ENCODE data around the gene CREB1.
A peak's percentile ranks its signal among the peaks of the same experiment; 100 is the strongest.

CREB1 gene

DNA sequence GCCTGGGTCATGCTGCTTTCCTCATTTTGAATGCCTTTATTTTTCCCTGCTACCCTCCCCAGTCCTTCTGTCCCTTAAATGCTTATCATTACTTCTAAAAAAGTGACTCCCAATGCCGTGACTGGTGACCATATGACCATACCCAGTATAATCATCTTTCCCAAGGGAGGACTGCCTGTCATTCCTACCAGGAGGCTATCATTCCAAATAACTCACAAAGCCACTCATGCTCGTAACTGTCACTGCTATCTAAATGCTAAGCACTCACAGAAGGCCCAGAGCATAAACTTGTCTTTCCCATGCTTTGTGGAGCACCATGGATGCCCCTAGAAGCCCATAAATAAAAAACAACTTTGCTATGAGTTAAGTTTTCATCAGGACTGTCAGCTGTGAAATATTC is 38.7 kb upstream of the CREB1 start (continued):
- TF ChIP-seq, protein P1, sequence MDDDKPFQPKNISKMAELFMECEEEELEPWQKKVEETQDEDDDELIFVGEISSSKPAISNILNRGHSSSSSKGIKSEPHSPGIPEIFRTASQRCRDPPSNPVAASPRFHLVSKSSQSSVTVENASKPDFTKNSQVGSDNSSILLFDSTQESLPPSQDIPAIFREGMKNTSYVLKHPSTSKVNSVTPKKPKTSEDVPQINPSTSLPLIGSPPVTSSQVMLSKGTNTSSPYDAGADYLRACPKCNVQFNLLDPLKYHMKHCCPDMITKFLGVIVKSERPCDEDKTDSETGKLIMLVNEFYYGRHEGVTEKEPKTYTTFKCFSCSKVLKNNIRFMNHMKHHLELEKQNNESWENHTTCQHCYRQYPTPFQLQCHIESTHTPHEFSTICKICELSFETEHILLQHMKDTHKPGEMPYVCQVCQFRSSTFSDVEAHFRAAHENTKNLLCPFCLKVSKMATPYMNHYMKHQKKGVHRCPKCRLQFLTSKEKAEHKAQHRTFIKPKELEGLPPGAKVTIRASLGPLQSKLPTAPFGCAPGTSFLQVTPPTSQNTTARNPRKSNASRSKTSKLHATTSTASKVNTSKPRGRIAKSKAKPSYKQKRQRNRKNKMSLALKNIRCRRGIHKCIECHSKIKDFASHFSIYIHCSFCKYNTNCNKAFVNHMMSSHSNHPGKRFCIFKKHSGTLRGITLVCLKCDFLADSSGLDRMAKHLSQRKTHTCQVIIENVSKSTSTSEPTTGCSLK (tag by site-specific recombination; IDR thresholded peaks at IDR 0.05), result no peak
- TF ChIP-seq FEZF1 (tag by site-specific recombination; IDR thresholded peaks at IDR 0.05), result peak; percentile 51; the same call in 1 of the 2 replicates

DNA sequence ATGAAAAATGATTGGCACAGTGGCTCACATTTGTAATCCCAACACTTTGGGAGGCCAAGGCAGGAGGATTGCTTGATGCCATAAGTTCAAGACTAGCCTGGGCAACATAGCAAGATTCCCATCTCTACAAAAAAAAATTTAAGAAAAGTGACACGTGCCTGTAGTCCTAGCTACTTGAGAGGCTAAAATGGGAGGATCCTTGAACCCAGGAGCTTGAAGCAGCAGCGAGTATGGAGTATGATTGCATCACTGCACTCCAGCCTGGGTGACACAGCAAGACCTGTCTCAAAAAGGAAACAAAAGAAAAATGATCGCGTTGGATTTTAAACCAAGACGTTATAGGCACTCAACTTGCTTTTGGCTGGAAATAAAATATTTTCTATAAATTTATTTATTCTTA is 37.8 kb upstream of the CREB1 start:
- CTCF ChIA-PET, result no interaction called here
- TF ChIP-seq, protein P2, sequence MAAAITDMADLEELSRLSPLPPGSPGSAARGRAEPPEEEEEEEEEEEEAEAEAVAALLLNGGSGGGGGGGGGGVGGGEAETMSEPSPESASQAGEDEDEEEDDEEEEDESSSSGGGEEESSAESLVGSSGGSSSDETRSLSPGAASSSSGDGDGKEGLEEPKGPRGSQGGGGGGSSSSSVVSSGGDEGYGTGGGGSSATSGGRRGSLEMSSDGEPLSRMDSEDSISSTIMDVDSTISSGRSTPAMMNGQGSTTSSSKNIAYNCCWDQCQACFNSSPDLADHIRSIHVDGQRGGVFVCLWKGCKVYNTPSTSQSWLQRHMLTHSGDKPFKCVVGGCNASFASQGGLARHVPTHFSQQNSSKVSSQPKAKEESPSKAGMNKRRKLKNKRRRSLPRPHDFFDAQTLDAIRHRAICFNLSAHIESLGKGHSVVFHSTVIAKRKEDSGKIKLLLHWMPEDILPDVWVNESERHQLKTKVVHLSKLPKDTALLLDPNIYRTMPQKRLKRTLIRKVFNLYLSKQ (tag by site-specific recombination; IDR thresholded peaks at IDR 0.05; ENCODE audit: borderline replicate concordance), result no peak
- no peak for TF ChIP-seq ZBTB8A (tag by site-specific recombination; IDR thresholded peaks at IDR 0.05)
- TF ChIP-seq SP7 (tag by site-specific recombination; IDR thresholded peaks at IDR 0.05), result no peak
- TF ChIP-seq GLIS1 (tag by site-specific recombination; IDR thresholded peaks at IDR 0.05), result no peak
- TF ChIP-seq, protein P3, sequence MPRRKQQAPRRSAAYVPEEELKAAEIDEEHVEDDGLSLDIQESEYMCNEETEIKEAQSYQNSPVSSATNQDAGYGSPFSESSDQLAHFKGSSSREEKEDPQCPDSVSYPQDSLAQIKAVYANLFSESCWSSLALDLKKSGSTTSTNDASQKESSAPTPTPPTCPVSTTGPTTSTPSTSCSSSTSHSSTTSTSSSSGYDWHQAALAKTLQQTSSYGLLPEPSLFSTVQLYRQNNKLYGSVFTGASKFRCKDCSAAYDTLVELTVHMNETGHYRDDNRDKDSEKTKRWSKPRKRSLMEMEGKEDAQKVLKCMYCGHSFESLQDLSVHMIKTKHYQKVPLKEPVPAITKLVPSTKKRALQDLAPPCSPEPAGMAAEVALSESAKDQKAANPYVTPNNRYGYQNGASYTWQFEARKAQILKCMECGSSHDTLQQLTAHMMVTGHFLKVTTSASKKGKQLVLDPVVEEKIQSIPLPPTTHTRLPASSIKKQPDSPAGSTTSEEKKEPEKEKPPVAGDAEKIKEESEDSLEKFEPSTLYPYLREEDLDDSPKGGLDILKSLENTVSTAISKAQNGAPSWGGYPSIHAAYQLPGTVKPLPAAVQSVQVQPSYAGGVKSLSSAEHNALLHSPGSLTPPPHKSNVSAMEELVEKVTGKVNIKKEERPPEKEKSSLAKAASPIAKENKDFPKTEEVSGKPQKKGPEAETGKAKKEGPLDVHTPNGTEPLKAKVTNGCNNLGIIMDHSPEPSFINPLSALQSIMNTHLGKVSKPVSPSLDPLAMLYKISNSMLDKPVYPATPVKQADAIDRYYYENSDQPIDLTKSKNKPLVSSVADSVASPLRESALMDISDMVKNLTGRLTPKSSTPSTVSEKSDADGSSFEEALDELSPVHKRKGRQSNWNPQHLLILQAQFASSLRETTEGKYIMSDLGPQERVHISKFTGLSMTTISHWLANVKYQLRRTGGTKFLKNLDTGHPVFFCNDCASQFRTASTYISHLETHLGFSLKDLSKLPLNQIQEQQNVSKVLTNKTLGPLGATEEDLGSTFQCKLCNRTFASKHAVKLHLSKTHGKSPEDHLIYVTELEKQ (tag by site-specific recombination; IDR thresholded peaks at IDR 0.05; ENCODE audit: borderline replicate concordance), result no peak
- no peak for TF ChIP-seq ZNF529 (tag by site-specific recombination; IDR thresholded peaks at IDR 0.05; ENCODE audit: insufficient replicate concordance)
- TF ChIP-seq, protein P4, sequence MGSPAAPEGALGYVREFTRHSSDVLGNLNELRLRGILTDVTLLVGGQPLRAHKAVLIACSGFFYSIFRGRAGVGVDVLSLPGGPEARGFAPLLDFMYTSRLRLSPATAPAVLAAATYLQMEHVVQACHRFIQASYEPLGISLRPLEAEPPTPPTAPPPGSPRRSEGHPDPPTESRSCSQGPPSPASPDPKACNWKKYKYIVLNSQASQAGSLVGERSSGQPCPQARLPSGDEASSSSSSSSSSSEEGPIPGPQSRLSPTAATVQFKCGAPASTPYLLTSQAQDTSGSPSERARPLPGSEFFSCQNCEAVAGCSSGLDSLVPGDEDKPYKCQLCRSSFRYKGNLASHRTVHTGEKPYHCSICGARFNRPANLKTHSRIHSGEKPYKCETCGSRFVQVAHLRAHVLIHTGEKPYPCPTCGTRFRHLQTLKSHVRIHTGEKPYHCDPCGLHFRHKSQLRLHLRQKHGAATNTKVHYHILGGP (tag by site-specific recombination; IDR thresholded peaks at IDR 0.05), result no peak
- TF ChIP-seq ZNF341 (tag by site-specific recombination; IDR thresholded peaks at IDR 0.05; ENCODE audit: low read depth), result no peak
- TF ChIP-seq, protein P5, sequence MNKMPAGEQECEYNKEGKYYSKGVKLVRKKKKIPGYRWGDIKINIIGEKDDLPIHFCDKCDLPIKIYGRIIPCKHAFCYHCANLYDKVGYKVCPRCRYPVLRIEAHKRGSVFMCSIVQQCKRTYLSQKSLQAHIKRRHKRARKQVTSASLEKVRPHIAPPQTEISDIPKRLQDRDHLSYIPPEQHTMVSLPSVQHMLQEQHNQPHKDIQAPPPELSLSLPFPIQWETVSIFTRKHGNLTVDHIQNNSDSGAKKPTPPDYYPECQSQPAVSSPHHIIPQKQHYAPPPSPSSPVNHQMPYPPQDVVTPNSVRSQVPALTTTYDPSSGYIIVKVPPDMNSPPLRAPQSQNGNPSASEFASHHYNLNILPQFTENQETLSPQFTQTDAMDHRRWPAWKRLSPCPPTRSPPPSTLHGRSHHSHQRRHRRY (tag by site-specific recombination; IDR thresholded peaks at IDR 0.05), result no peak
- no peak for TF ChIP-seq ZNF837 (tag by site-specific recombination; IDR thresholded peaks at IDR 0.05)
- no peak for TF ChIP-seq EGR2 (tag by site-specific recombination; IDR thresholded peaks at IDR 0.05; ENCODE audit: low read depth)
- no peak for TF ChIP-seq ZNF184 (tag by site-specific recombination; IDR thresholded peaks at IDR 0.05)
- no peak for TF ChIP-seq ZNF658 (tag by site-specific recombination; IDR thresholded peaks at IDR 0.05)
- no peak for TF ChIP-seq ZNF121 (tag by site-specific recombination; IDR thresholded peaks at IDR 0.05)
- TF ChIP-seq ZNF16 (tag by site-specific recombination; IDR thresholded peaks at IDR 0.05; ENCODE audit: low read depth), result no peak
- TF ChIP-seq ZEB2 (tag by site-specific recombination; IDR thresholded peaks at IDR 0.05), result no peak
- Histone ChIP-seq H3K9me3 (ENCODE audit: control insufficient read depth, insufficient read depth, low read depth, low read length) (no peaks in the 10 kb centered on the region), H3K36me3 (ENCODE audit: control insufficient read depth in 2 of 2, insufficient read depth in 1 of 2, low read length in 2 of 2) (no peaks in the 10 kb centered on the region), H3K4me3 (ENCODE audit: low read depth, low read length) (no peak overlapping the region), H3K4me1 (ENCODE audit: control insufficient read depth, insufficient read depth, low read length) (no peaks in the 10 kb centered on the region), H3K27ac (ENCODE audit: extremely low read depth, low read depth, low read length) (no peak overlapping the region)
- POLR2A ChIA-PET, result interaction anchor here (0.8 kb wide), 1 partner anchor 219 kb away, joined by 3 read pairs; no protein-coding TSS in a partner anchor

Measured in HEK293 (cell line).